ENCODE results near the gene SEZ6. TPM values are rescaled to one million over a fixed set of nuclear protein-coding genes. Genes with fewer than 3 reads are reported as not detected.

SEZ6 gene
- total and polyA plus RNA-seq, 10 of the 15 experiments (the other 5 are each of a cell fraction or from before 2014, with no cell fraction given): 0.05 to 0.87 (median 0.17) TPM; not detected in 4

GRCh38 chr17:28978356-28978964, 27.4 kb downstream of the SEZ6 start:
- WGBS (ENCODE audit: insufficient coverage, insufficient replicate concordance, low lambda C conversion rate, missing lambda C conversion rate): 21% methylated on average over 2 of the region's 2 CpGs
- intact Hi-C loops (cut with micrococcal nuclease; ENCODE audit: unreplicated experiment): loop anchor here (10.0 kb wide), 1 partner anchor 76 kb away; no protein-coding TSS in a partner anchor
- no peak overlapping the region for H3K27ac ChIP-seq (ENCODE audit: control insufficient read depth, insufficient read depth)
- no peak overlapping the region for H3K4me3 ChIP-seq
- ChIA-PET CTCF (interaction anchor here (2.2 kb wide), 1 partner anchor 13 kb away, joined by 9 read pairs; no protein-coding TSS in a partner anchor), SMC1A (ENCODE audit: uncharacterized antibody, unreplicated experiment) (no interaction called here), RAD21 (ENCODE audit: unreplicated experiment) (no interaction called here), POLR2A (no interaction called here)
- H3K36me3 ChIP-seq (ENCODE audit: control insufficient read depth in 2 of 2, insufficient read depth in 2 of 2, low read length in 1 of 2): no peaks in the 10 kb centered on the region
- no TSS peak for BruUV-seq (replicated peaks)
- H3K9ac ChIP-seq (ENCODE audit: control insufficient read depth, insufficient read depth, low read length): no peak overlapping the region
- H4K20me1 ChIP-seq (ENCODE audit: control insufficient read depth, insufficient read depth): no peaks in the 10 kb centered on the region
- in situ Hi-C loops (cut with MboI): no loop called here
- ATAC-seq (no peak), FAIRE-seq (no peak), DNase-seq (ENCODE audit: low read depth, low spot score) (no peak)
- no peaks in the 10 kb centered on the region for H3K79me2 ChIP-seq (ENCODE audit: control insufficient read depth, insufficient read depth, low read length)
- peaks cover 14% of the 10 kb centered on the region for H3K4me1 ChIP-seq (ENCODE audit: control insufficient read depth, insufficient read depth, low read length)
- no peaks in the 10 kb centered on the region; the same call in 2 of the 3 replicates for H3K9me3 ChIP-seq (replicated peaks; ENCODE audit: control insufficient read depth, insufficient read depth, low read length)
- TF ChIP-seq KLF5 (IDR thresholded peaks at IDR 0.05; ENCODE audit: partially characterized antibody) (no peak), HSF1 (IDR thresholded peaks at IDR 0.05; ENCODE audit: low read depth, low read length) (no peak), MEF2B (IDR thresholded peaks at IDR 0.05; ENCODE audit: partially characterized antibody, poor library complexity, severe bottlenecking) (no peak), EP300 (IDR thresholded peaks at IDR 0.05; ENCODE audit: borderline replicate concordance in 1 of 2, control insufficient read depth in 1 of 2, low read depth in 2 of 2, low read length in 2 of 2) (no peak), E2F8 (IDR thresholded peaks at IDR 0.05; ENCODE audit: low read depth, partially characterized antibody) (no peak), NRF1 (conservative IDR thresholded peaks at IDR 0.05; ENCODE audit: low read depth, low read length) (no peak), SKIL (IDR thresholded peaks at IDR 0.05; ENCODE audit: low read depth, poor library complexity, severe bottlenecking) (no peak), HDGF (IDR thresholded peaks at IDR 0.05) (no peak), BHLHE40 (IDR thresholded peaks at IDR 0.05; ENCODE audit: borderline replicate concordance in 1 of 2, low read depth in 2 of 2, low read length in 1 of 2) (no peak), MYB (IDR thresholded peaks at IDR 0.05; ENCODE audit: borderline replicate concordance, low read depth, low read length) (no peak), PAX8 (IDR thresholded peaks at IDR 0.05) (no peak)
- TF ChIP-seq, protein P1, sequence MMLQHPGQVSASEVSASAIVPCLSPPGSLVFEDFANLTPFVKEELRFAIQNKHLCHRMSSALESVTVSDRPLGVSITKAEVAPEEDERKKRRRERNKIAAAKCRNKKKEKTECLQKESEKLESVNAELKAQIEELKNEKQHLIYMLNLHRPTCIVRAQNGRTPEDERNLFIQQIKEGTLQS (IDR thresholded peaks at IDR 0.05; ENCODE audit: borderline replicate concordance, extremely low read depth, low read depth, low read length): no peak
- no peak overlapping the region for H3K4me2 ChIP-seq (ENCODE audit: control insufficient read depth, insufficient read depth)
- H3K27me3 ChIP-seq (replicated peaks in 1 of 2; ENCODE audit: control insufficient read depth in 2 of 2, insufficient read depth in 2 of 2, low read length in 1 of 2): no peaks in the 10 kb centered on the region; a peak in 1 of 4 replicates
- H2AFZ ChIP-seq (ENCODE audit: control insufficient read depth, low read depth, low read length): no peak overlapping the region

All from GM12878 (cell line).